ENCODE results near the gene ZNF580. TPM values are rescaled to one million over a fixed set of nuclear protein-coding genes. Genes with fewer than 3 reads are reported as not detected.

The ZNF580 gene
- total RNA-seq, 1 donor from 2014 or later = 50.9 TPM

DNA sequence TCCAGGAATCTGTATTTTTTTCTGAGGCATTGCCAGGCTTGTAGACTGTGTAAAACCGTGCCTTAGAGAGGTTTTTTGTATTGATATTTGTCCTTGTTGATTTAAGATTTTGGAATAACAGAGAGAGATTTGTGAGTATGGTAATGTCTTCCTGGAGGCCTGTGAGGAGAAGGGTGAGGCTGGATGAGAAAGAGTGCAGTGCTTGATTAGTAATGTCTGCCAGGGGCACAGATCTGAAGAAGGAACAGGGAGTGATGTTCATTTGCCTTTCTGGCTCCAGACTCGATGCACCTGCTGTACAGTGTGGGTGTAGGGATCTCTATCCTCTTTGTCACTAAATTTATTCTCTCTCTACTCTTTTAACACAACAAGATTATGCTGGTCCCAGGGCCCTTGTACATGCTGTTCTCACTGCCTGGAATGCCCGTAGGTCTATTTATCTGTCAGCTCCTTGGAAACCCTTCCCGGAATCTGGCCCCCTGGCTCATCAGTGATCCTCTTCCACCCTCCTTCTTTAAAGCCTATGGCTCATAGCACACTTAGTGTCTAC lies 45.7 kb upstream of the ZNF580 start:
- H3K27me3 Mint-ChIP-seq (ENCODE audit: low read depth) = no peaks in the 10 kb centered on the region
- TF ChIP-seq, protein P1, sequence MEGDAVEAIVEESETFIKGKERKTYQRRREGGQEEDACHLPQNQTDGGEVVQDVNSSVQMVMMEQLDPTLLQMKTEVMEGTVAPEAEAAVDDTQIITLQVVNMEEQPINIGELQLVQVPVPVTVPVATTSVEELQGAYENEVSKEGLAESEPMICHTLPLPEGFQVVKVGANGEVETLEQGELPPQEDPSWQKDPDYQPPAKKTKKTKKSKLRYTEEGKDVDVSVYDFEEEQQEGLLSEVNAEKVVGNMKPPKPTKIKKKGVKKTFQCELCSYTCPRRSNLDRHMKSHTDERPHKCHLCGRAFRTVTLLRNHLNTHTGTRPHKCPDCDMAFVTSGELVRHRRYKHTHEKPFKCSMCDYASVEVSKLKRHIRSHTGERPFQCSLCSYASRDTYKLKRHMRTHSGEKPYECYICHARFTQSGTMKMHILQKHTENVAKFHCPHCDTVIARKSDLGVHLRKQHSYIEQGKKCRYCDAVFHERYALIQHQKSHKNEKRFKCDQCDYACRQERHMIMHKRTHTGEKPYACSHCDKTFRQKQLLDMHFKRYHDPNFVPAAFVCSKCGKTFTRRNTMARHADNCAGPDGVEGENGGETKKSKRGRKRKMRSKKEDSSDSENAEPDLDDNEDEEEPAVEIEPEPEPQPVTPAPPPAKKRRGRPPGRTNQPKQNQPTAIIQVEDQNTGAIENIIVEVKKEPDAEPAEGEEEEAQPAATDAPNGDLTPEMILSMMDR (IDR thresholded peaks at IDR 0.05; ENCODE audit: unreplicated experiment) = no peak
- H3K27ac Mint-ChIP-seq = no peak overlapping the region
- H3K9me3 Mint-ChIP-seq = peaks cover 11% of the 10 kb centered on the region
- H3K4me1 Mint-ChIP-seq = peaks cover 5% of the 10 kb centered on the region
- no peak overlapping the region for H3K4me3 Mint-ChIP-seq
- H3K36me3 Mint-ChIP-seq = peaks cover 50% of the 10 kb centered on the region
- DNase-seq (ENCODE audit: low spot score in 2 of 2, unreplicated experiment in 2 of 2) = no peak

DNA sequence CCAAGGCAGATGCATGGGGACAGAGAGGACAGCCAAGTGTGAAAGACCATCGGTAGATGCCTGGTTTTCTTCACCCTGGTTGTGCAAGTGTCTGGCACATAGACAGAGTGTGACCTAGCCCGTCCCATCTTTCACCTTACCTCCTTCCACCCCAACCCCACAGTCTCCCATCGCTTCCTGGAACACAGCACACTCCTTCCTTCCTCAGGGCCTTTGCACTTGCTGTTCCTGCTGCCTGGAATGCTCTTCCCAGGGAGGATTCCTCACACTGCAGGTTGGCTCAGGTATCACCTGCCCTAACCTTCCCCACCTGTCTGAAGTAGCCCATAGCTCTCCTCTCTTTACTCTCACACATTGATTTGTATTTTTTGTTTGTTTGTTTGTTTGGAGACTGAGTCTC lies 44.5 kb upstream of the ZNF580 start:
- Mint-ChIP-seq H3K4me1 (peaks cover 11% of the 10 kb centered on the region), H3K27me3 (ENCODE audit: low read depth) (no peaks in the 10 kb centered on the region), H3K36me3 (peaks cover 46% of the 10 kb centered on the region), H3K27ac (no peak overlapping the region), H3K4me3 (no peak overlapping the region), H3K9me3 (peaks cover 11% of the 10 kb centered on the region)
- TF ChIP-seq, protein P1 (IDR thresholded peaks at IDR 0.05; ENCODE audit: unreplicated experiment) = no peak
- DNase-seq (ENCODE audit: low spot score in 2 of 2, unreplicated experiment in 2 of 2) = no peak

DNA sequence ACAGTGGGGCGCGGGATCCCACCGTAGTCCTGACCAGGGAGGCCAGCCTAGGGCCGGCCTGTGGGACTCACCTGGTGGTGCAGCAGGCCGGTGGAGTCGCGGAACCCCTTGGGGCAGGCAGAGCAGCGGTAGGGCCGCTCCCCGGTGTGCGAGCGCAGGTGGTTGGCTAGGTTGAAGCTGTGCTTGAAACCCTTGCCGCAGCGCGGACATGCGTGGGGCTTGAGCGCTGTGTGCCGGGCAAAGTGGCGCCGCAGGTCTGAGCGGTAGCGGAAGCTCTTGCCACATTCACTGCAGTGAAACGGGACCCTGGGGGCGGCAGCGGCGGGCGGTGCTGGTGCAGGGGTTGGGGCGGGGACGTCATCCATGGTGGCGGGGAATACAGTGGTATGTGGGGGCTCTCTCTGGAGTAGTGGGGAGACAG lies 43.3 kb upstream of the ZNF580 start:
- no peak for DNase-seq (ENCODE audit: low spot score in 2 of 2, unreplicated experiment in 2 of 2)
- Mint-ChIP-seq H3K27me3 (ENCODE audit: low read depth) (no peaks in the 10 kb centered on the region), H3K27ac (no peak overlapping the region), H3K36me3 (peaks cover 41% of the 10 kb centered on the region), H3K4me1 (peaks cover 16% of the 10 kb centered on the region), H3K9me3 (peaks cover 11% of the 10 kb centered on the region), H3K4me3 (no peak overlapping the region)
- TF ChIP-seq, protein P1 (IDR thresholded peaks at IDR 0.05; ENCODE audit: unreplicated experiment) = no peak

DNA sequence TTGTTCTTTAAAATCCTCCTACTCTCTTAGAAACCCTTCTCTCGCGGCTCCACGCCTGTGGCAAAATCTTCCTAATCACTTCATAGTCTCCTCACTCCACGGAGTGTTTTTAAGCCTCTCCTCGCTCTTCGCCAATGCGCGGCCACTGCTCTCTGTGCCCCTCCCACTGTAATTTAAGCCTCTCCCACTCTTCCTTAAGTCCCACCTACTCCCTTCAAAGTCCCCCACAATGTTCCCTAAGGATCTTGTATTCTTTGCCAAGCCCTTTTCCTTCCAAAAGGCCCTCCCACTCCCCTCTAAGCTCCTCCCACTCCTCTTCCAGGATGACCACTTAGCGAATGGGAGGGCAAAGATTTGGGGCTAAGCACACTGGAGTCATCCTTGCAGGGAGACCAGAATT lies 42.8 kb upstream of the ZNF580 start:
- H3K27me3 Mint-ChIP-seq (ENCODE audit: low read depth) = no peaks in the 10 kb centered on the region
- TF ChIP-seq, protein P1 (IDR thresholded peaks at IDR 0.05; ENCODE audit: unreplicated experiment) = no peak
- H3K9me3 Mint-ChIP-seq = peaks cover 11% of the 10 kb centered on the region
- H3K4me1 Mint-ChIP-seq = peaks cover 16% of the 10 kb centered on the region
- H3K4me3 Mint-ChIP-seq = no peak overlapping the region
- DNase-seq (ENCODE audit: low spot score in 2 of 2, unreplicated experiment in 2 of 2) = no peak
- H3K27ac Mint-ChIP-seq = no peak overlapping the region
- peaks cover 41% of the 10 kb centered on the region for H3K36me3 Mint-ChIP-seq

DNA sequence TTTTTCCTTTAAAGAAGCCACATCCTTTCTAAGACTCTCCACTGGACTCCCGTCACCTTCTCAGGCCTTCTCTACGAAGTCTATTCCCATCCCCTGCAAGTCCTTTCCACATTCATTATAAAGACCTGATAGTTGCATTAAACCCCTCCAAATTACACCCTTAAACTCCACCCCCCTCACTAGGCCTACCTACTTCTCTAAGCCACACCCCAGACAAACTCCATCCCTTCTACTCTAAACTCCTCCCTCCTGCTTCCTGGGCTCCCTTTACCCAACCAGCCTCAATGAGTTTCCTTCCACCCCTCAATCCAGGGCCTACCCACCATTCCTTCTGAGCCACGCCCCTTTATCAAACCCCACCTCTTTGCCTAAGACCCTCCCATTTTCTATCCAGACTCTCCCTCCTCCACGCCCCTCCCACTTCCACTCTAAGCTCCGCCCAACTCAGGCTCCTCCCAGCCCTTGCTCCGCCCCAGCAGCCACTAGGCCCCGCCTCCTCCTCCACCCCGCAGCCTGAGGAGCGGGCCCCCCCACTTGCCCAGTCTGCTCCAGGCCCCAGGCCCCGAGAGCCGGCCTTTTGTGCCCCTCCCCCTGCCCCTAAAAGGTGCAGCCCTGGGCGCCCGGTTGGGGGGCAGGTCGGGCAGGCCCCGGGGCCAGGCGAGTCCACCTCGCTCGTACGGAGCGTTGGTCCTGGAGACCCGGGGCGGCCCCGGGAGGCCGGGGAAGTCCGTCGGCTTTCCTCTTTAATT lies 41.9 kb upstream of the ZNF580 start:
- Mint-ChIP-seq H3K27ac (peak overlapping the region; percentile 100), H3K4me3 (peak overlapping the region; percentile 99), H3K9me3 (peaks cover 11% of the 10 kb centered on the region), H3K27me3 (ENCODE audit: low read depth) (no peaks in the 10 kb centered on the region), H3K36me3 (peaks cover 36% of the 10 kb centered on the region), H3K4me1 (peaks cover 18% of the 10 kb centered on the region)
- TF ChIP-seq, protein P1 (IDR thresholded peaks at IDR 0.05; ENCODE audit: unreplicated experiment) = no peak
- peak; percentile 89 to 98 for DNase-seq (ENCODE audit: low spot score in 2 of 2, unreplicated experiment in 2 of 2)
